Measurements from ENCODE around the gene MYB. TPM values are rescaled to one million over a fixed set of nuclear protein-coding genes. Genes with fewer than 3 reads are reported as not detected.

Gene MYB
- total and polyA plus RNA-seq, 2 of the 8 experiments (the other 6 are each of a cell fraction or from before 2014, with no cell fraction given), result 4.0 to 7.6 TPM

DNA sequence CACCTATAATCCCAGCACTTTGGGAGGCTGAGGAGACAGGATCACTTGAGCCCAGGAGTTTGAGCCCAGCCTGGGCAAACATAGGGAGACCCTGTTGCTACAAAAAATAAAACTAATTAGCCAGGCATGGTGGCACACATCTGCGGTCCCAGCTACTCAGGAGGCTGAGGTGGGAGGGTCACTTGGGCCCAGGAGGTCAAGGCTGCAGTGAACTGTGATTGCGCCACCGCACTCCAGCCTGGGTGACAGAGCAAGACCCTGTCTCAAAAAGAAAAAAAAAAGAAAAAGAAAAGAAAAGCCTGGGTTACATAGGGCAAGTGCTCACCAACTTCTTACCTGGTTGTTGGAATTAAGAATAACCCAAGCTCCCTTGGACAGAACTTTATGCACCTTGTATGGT is 14.6 kb upstream of the MYB start:
- Histone ChIP-seq H3K4me1 (replicated peaks in 1 of 4; ENCODE audit: control insufficient read depth in 3 of 4, insufficient read depth in 4 of 4, low read length in 3 of 4) (no peaks in the 10 kb centered on the region), H3K27me3 (replicated peaks in 1 of 4; ENCODE audit: control insufficient read depth in 3 of 4, extremely low read depth in 1 of 4, insufficient read depth in 3 of 4, low read length in 3 of 4) (no peaks in the 10 kb centered on the region), H3K23me2 (ENCODE audit: low read depth, low read length) (no peaks in the 10 kb centered on the region), H2BK15ac (ENCODE audit: low read length) (no peak overlapping the region), H2AFZ (ENCODE audit: low read length) (no peak overlapping the region), H3K4ac (replicated peaks; ENCODE audit: insufficient read length, low read depth, low read length) (no peak overlapping the region), H4K5ac (ENCODE audit: insufficient read length, low read depth, low read length) (no peak overlapping the region), H4K20me1 (replicated peaks in 1 of 2; ENCODE audit: control insufficient read depth in 1 of 2, insufficient read depth in 2 of 2, low read length in 2 of 2) (no peaks in the 10 kb centered on the region), H3K14ac (ENCODE audit: insufficient read length) (no peak overlapping the region), H3K27ac (ENCODE audit: low read depth, low read length) (no peak overlapping the region), H3K56ac (replicated peaks; ENCODE audit: insufficient read length, low read depth, low read length) (no peak overlapping the region), H2BK20ac (ENCODE audit: low read length) (no peak overlapping the region), H2BK5ac (ENCODE audit: low read depth, low read length) (no peak overlapping the region), H4K8ac (ENCODE audit: extremely low read depth, insufficient read depth, low read length) (no peak overlapping the region), H3K23ac (ENCODE audit: insufficient read length) (no peak overlapping the region), H3K36me3 (ENCODE audit: control insufficient read depth in 2 of 4, insufficient read depth in 4 of 4, low read length in 3 of 4) (no peaks in the 10 kb centered on the region), H3K9ac (replicated peaks in 1 of 4; ENCODE audit: extremely low read depth in 1 of 4, low read depth in 3 of 4, low read length in 3 of 4) (no peak overlapping the region), H2BK12ac (ENCODE audit: low read depth, low read length) (no peak overlapping the region), H4K91ac (replicated peaks; ENCODE audit: insufficient read length, low read length) (no peak overlapping the region), H3K4me2 (ENCODE audit: insufficient read depth in 1 of 2, low read depth in 2 of 2, low read length in 2 of 2) (no peak overlapping the region), H3K79me2 (ENCODE audit: control insufficient read depth in 1 of 2, insufficient read depth in 2 of 2, low read length in 2 of 2) (no peaks in the 10 kb centered on the region), H3K9me3 (ENCODE audit: insufficient read depth in 2 of 2, low read depth in 1 of 2, low read length in 1 of 2) (no peaks in the 10 kb centered on the region), H2BK120ac (replicated peaks; ENCODE audit: low read depth, low read length) (no peak overlapping the region), H3K79me1 (ENCODE audit: low read depth, low read length) (no peaks in the 10 kb centered on the region), H2AK5ac (ENCODE audit: low read depth, low read length) (no peak overlapping the region), H3K18ac (ENCODE audit: extremely low read depth, low read length) (no peak overlapping the region), H3K4me3 (ENCODE audit: extremely low read depth in 1 of 4, insufficient read depth in 2 of 4, low read depth in 3 of 4, low read length in 4 of 4) (no peak overlapping the region)
- ChIA-PET POLR2A (ENCODE audit: partially characterized antibody) (no interaction called here), CTCF (ENCODE audit: partially characterized antibody) (interaction anchor here (0.6 to 2.2 kb wide), 3 partner anchors 10 to 368 kb away, joined by 3 to 5 read pairs (median 3); no protein-coding TSS in a partner anchor)
- FAIRE-seq, result no peak
- TF ChIP-seq SAP30 (IDR thresholded peaks at IDR 0.05; ENCODE audit: insufficient read depth, insufficient replicate concordance, low read length) (no peak), TEAD4 (IDR thresholded peaks at IDR 0.05; ENCODE audit: low read depth, low read length) (no peak), CREB1 (IDR thresholded peaks at IDR 0.05) (no peak), GABPA (IDR thresholded peaks at IDR 0.05; ENCODE audit: borderline replicate concordance, insufficient read depth, low read length) (no peak), CHD1 (IDR thresholded peaks at IDR 0.05; ENCODE audit: low read depth, low read length) (no peak), TAF1 (IDR thresholded peaks at IDR 0.05; ENCODE audit: low read depth, low read length) (no peak), RNF2 (IDR thresholded peaks at IDR 0.05; ENCODE audit: borderline replicate concordance, low read depth, low read length, missing control alignments, poor library complexity, severe bottlenecking) (no peak), CBX5 (IDR thresholded peaks at IDR 0.05; ENCODE audit: low read depth, low read length) (no peak), PHF8 (conservative IDR thresholded peaks at IDR 0.05; ENCODE audit: low read depth, low read length) (no peak), SIRT6 (IDR thresholded peaks at IDR 0.05; ENCODE audit: low read length) (no peak), EP300 (IDR thresholded peaks at IDR 0.05; ENCODE audit: borderline replicate concordance in 1 of 2, low read depth in 2 of 2, low read length in 2 of 2) (no peak)
- WGBS, 2 experiments (ENCODE audit: extremely low coverage in 1 of 2, insufficient coverage in 1 of 2, insufficient read length in 1 of 2, insufficient replicate concordance in 2 of 2, low coverage in 1 of 2, low lambda C conversion rate in 2 of 2, missing lambda C conversion rate in 1 of 2), result 100% methylated on average over 3 of the region's 3 CpGs; no CpG with 5 or more reads in 1 of the 2 experiments
- no peak for DNase-seq (ENCODE audit: low read depth in 1 of 2, low spot score in 2 of 2)

All from H1 (cell line).